GM12875 (cell line): ENCODE results near the gene TOM1L2.

Source experiments
- H3K4me3 ChIP-seq: one replicate; pipeline ENCODE4 v1.5.1; 2011; ENCODE audit warnings: low read depth, low read length, control low read depth
- TF ChIP-seq, protein P1 (sequence below): IDR thresholded peaks from 2 replicates; pipeline ENCODE4 v1.5.1; 2011; ENCODE audit warnings: low read depth, mild to moderate bottlenecking, control low read depth, inconsistent platforms, low read length, moderate library complexity, borderline replicate concordance; ENCODE audit not compliant: insufficient read depth

TOM1L2 gene

DNA sequence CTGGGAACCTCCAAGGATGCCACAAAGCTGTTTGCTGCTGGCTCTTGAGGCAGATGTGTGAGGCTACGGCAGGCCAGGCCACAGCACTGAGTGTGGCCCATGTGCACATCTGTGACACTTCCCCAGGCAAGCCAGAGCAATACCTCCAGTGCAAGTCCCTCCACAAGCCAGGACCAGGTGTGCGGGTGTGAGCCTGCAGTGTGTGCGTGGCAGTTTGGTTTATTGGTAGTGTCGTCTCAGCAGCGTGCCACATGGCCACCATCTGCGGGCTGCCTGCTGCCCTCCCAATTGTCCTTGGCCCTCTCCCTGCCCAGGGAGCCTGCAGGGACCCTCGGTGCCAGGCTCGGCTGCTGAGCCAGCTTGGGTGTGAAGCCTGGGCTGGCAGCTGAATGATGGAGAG is 125.6 kb downstream of the TOM1L2 start:
- H3K4me3 ChIP-seq: no peak overlapping the region
- TF ChIP-seq, protein P1, sequence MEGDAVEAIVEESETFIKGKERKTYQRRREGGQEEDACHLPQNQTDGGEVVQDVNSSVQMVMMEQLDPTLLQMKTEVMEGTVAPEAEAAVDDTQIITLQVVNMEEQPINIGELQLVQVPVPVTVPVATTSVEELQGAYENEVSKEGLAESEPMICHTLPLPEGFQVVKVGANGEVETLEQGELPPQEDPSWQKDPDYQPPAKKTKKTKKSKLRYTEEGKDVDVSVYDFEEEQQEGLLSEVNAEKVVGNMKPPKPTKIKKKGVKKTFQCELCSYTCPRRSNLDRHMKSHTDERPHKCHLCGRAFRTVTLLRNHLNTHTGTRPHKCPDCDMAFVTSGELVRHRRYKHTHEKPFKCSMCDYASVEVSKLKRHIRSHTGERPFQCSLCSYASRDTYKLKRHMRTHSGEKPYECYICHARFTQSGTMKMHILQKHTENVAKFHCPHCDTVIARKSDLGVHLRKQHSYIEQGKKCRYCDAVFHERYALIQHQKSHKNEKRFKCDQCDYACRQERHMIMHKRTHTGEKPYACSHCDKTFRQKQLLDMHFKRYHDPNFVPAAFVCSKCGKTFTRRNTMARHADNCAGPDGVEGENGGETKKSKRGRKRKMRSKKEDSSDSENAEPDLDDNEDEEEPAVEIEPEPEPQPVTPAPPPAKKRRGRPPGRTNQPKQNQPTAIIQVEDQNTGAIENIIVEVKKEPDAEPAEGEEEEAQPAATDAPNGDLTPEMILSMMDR: no peak

DNA sequence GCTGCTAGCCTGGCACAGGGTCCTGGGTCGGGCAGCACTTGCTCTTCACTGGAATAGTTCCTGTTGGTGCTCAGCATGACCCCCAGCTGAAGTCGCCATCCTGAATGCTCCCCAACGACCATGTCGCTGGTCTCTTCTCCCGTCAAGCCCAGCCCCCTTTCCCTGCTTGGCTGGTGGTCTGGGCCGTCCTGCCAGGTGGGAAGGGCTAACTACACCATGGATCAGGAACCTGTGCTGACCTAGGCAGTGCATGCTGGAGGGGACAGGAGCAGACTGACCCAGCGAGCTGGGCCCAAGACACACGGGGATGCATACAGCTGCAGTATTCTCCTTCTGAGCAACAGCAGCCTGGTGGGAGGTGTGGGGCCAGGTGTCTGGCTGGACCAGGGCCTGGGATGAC is 126.2 kb downstream of the TOM1L2 start:
- no peak overlapping the region for H3K4me3 ChIP-seq
- TF ChIP-seq, protein P1: no peak

DNA sequence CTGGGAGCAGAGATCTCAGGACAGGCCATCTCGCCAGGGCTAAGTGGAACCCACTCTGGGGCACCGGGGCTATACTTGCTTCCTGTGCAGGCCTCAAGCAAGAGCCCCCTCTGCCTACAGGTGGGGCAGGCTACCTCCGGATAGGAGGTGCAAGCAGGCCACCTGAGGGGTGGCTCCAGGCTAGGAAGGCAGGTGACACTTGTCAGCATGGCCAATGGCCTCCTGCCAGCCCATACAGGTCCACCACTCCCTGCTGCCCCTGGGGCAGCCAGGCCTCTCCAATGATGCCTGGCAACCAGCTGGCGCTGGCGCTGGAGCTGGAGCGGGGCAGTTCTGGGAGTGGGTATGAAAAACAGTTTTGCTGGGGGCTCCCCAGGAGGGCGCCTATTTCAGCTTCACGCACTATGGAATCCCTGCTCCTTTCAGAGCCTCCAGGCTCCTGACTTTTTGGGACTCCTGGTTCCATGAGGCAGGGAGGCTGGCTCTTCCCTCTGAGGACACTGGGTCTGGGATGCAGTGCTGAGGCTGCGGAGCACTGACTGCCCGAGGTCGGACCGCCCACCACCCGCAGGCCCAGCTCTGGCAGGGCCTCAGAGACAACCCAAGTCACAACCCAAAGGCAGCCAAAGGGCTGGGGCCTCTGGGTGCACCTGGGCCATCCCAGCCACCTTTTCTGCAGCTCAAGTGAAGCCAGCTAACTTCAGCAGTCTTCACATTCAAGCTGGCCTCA is 127.0 kb downstream of the TOM1L2 start:
- no peak overlapping the region for H3K4me3 ChIP-seq
- TF ChIP-seq, protein P1: no peak

DNA sequence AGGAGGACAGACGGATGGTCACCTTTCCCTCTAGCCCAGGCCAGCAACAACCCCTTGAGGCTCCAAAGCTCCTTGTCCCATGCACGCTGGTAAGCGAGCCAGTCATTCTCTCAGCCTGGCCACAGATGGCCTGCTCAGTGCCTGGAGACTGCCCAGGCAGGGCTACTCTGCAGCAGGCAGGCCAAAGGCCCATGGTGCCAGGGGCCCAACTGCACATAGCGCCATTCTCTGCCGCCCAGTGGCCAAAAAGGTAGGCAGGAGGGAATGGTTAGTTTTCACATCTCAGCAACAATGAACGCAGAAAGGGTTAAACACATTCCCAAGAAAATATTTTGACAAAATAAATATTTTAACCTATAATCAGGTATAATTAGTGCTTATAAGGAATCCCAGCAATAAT is 127.7 kb downstream of the TOM1L2 start:
- TF ChIP-seq, protein P1: no peak
- H3K4me3 ChIP-seq: no peak overlapping the region

DNA sequence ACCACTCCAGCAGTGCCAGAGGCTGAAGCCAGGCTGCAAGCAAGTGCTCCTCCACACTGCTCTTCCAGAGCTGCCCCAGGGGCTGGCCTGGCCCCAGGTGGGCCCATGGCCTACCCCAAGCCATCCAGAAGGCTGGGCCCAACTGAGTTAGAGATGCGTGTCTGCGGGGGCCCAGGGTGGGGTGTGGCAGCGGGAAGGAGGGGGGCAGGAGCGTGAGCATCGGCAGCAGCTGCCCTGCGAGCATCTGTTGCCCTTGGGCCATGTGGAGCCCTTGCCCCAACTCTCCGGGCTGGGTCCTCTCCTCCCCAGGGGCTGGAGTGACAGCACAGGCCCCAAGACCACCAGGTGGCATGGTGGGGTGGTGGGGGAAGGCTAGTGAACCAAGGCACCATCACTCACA is 128.1 kb downstream of the TOM1L2 start:
- no peak overlapping the region for H3K4me3 ChIP-seq
- TF ChIP-seq, protein P1: no peak

DNA sequence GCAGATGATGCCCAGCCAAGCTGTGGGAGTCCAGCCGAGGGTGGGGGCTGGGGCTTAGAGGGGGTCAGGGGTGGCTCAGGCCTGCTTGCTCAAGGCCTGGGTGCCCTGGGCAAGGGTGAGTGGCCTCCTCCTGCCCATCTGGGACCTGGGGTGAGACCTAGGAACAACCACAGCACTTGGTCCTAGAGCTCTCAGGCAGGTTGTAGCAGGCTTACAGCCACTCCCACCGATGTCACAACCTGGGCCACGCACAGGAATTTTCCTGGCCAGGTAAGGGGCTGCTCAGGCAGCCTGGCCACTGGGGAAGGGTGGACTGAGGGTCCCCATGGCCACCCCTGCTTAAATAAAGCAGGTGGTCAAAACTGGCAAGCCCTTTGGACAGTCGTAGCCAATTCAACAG is 129.1 kb downstream of the TOM1L2 start:
- TF ChIP-seq, protein P1: no peak

DNA sequence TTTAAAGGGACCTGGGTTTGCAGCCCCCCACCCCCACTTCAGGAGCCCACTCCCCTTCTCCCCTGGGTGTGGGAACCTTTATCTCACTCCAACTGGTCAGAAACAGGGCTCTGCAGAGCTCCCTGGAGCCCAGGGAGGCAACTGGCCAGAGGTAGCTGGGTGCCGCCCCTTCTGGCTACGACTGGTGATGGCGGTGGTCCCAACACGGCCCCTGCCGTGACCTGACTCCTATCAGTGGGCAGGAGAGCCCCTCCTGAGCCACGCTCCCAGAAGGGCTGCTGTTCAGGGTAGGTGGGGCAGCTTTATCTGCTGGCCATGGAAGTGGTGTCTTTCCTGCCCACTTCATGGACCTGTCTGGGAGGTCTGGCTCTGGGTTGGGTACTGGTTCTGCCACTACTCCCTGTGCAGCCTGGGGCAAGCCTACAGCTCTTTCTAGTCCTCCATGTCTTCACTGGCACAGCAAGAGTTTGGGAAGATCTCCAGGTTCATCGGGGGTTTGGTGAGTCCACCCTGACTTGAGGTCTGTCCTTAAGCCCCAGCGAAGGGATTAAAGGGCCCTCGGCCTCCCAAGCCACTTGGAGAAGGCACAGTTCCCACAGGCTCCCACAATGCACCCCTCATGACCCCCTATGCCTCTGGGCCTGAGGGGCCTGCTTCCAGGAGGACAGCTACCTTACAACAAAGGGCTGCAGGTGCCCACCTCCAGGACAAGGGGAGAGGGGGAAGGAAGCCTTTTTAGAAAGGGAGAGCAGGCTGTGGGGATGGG is 129.9 kb downstream of the TOM1L2 start:
- H3K4me3 ChIP-seq: no peak overlapping the region
- TF ChIP-seq, protein P1: no peak

More for the DNA sequence above, 129.1 kb downstream of the TOM1L2 start:
- no peak overlapping the region for H3K4me3 ChIP-seq
